ENCODE measurements around the gene SMG9. TPM values are rescaled to one million over a fixed set of nuclear protein-coding genes. Genes with fewer than 3 reads are reported as not detected.
"Not testable (repeated sequence)": the region's sequence is repeated elsewhere in the genome, so short reads cannot be mapped to it uniquely, and the experiment has no call there.

The SMG9 gene
- total RNA-seq, 1 donor from 2014 or later = 87.6 TPM

- DNase-seq (ENCODE audit: low read depth, low spot score) = no peak
- no peak for TF ChIP-seq CTCF (conservative IDR thresholded peaks at IDR 0.05)
- Mint-ChIP-seq H3K9me3 (no peaks in the 10 kb centered on the region), H3K27me3 (ENCODE audit: low read depth) (peaks cover 37% of the 10 kb centered on the region), H3K27ac (ENCODE audit: unreplicated experiment) (no peak overlapping the region), H3K36me3 (ENCODE audit: low read depth) (no peaks in the 10 kb centered on the region), H3K4me1 (peaks cover 10% of the 10 kb centered on the region), H3K4me3 (no peak overlapping the region)
These were observed 12.6 kb upstream of the SMG9 start for GRCh38 chr19:43767316-43767715.

- no peak overlapping the region for H3K27ac Mint-ChIP-seq (ENCODE audit: unreplicated experiment)
- DNase-seq (ENCODE audit: low read depth, low spot score) = no peak
- no peaks in the 10 kb centered on the region for H3K36me3 Mint-ChIP-seq (ENCODE audit: low read depth)
- H3K4me3 Mint-ChIP-seq = no peak overlapping the region
- peaks cover 10% of the 10 kb centered on the region for H3K4me1 Mint-ChIP-seq
- no peak for TF ChIP-seq CTCF (conservative IDR thresholded peaks at IDR 0.05)
- H3K27me3 Mint-ChIP-seq (ENCODE audit: low read depth) = peaks cover 30% of the 10 kb centered on the region
- no peaks in the 10 kb centered on the region for H3K9me3 Mint-ChIP-seq
These were observed 11.9 kb upstream of the SMG9 start for GRCh38 chr19:43766755-43767043.

GRCh38 chr19:43765109-43765876 lies 10.5 kb upstream of the SMG9 start:
- peaks cover 19% of the 10 kb centered on the region for H3K27me3 Mint-ChIP-seq (ENCODE audit: low read depth)
- H3K27ac Mint-ChIP-seq (ENCODE audit: unreplicated experiment) = peak overlapping the region; percentile 43
- peaks cover 10% of the 10 kb centered on the region for H3K4me1 Mint-ChIP-seq
- H3K36me3 Mint-ChIP-seq (ENCODE audit: low read depth) = no peaks in the 10 kb centered on the region
- no peaks in the 10 kb centered on the region for H3K9me3 Mint-ChIP-seq
- H3K4me3 Mint-ChIP-seq = no peak overlapping the region
- no peak for TF ChIP-seq CTCF (conservative IDR thresholded peaks at IDR 0.05)
- DNase-seq (ENCODE audit: low read depth, low spot score) = no peak

- Mint-ChIP-seq H3K27ac (ENCODE audit: unreplicated experiment) (peak overlapping the region; percentile 43), H3K4me1 (peaks cover 11% of the 10 kb centered on the region), H3K27me3 (ENCODE audit: low read depth) (peaks cover 13% of the 10 kb centered on the region)
- H3K4me3 Mint-ChIP-seq; DNase-seq (ENCODE audit: low read depth, low spot score); H3K36me3 Mint-ChIP-seq (ENCODE audit: low read depth); H3K9me3 Mint-ChIP-seq: not testable (repeated sequence)
These were observed 9.9 kb upstream of the SMG9 start for GRCh38 chr19:43764684-43765083.

- H3K4me3 Mint-ChIP-seq = no peak overlapping the region
- H3K4me1 Mint-ChIP-seq = peaks cover 20% of the 10 kb centered on the region
- H3K9me3 Mint-ChIP-seq = no peaks in the 10 kb centered on the region
- no peak for DNase-seq (ENCODE audit: low read depth, low spot score)
- H3K36me3 Mint-ChIP-seq (ENCODE audit: low read depth) = no peaks in the 10 kb centered on the region
- H3K27ac Mint-ChIP-seq (ENCODE audit: unreplicated experiment) = peak overlapping the region; percentile 54
- no peak for TF ChIP-seq CTCF (conservative IDR thresholded peaks at IDR 0.05)
- H3K27me3 Mint-ChIP-seq (ENCODE audit: low read depth) = peaks cover 1% of the 10 kb centered on the region
These were observed 8.7 kb upstream of the SMG9 start for GRCh38 chr19:43763473-43763939.

GRCh38 chr19:43762814-43763213 lies 8.1 kb upstream of the SMG9 start:
- Mint-ChIP-seq H3K27me3 (ENCODE audit: low read depth) (no peaks in the 10 kb centered on the region), H3K9me3 (no peaks in the 10 kb centered on the region), H3K36me3 (ENCODE audit: low read depth) (no peaks in the 10 kb centered on the region), H3K27ac (ENCODE audit: unreplicated experiment) (no peak overlapping the region), H3K4me3 (no peak overlapping the region), H3K4me1 (peaks cover 24% of the 10 kb centered on the region)
- DNase-seq (ENCODE audit: low read depth, low spot score) = no peak
- TF ChIP-seq CTCF (conservative IDR thresholded peaks at IDR 0.05) = no peak

Measured in neural crest cell (in vitro differentiated cells).